AG10803 (cell line): ENCODE measurements around the gene C9orf50.
"Not testable (repeated sequence)": the region's sequence is repeated elsewhere in the genome, so short reads cannot be mapped to it uniquely, and the experiment has no call there.

Source experiments
- DNase-seq: peaks from one replicate; pipeline ENCODE4 v3.0.0; 2010; ENCODE audit warnings: low read depth
- H3K4me3 ChIP-seq: 2 replicates; pipeline ENCODE4 v1.5.1; 2011; ENCODE audit warnings: mild to moderate bottlenecking, low read length, control low read depth
- TF ChIP-seq, protein P1 (sequence below): conservative IDR thresholded peaks from 2 replicates; pipeline ENCODE4 v1.5.1; 2011; ENCODE audit warnings: mild to moderate bottlenecking, low read length, control low read depth, inconsistent platforms

The C9orf50 gene

DNA sequence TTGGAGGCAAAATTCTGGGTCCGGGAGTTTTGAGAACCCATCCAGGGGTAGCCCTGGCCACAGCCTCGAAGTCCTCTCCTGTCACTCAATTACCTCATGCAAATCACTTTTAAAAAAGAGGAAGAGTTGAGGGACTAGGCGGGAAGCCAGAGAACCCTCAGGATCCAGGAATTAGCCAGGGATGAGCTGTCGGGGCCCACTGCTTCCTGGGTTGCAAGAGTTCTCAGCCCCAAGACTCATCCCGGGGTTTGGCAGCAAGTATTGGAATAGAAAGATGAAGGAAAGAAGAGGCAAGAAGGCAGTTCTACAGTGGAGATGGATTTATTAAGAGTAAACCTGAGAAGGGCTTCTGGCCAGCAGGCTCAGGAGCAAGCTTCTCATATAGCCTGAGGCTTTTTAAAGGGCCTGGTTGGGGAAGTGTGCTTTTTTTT lies 25.6 kb downstream of the C9orf50 start:
- no peak overlapping the region for H3K4me3 ChIP-seq
- TF ChIP-seq, protein P1, sequence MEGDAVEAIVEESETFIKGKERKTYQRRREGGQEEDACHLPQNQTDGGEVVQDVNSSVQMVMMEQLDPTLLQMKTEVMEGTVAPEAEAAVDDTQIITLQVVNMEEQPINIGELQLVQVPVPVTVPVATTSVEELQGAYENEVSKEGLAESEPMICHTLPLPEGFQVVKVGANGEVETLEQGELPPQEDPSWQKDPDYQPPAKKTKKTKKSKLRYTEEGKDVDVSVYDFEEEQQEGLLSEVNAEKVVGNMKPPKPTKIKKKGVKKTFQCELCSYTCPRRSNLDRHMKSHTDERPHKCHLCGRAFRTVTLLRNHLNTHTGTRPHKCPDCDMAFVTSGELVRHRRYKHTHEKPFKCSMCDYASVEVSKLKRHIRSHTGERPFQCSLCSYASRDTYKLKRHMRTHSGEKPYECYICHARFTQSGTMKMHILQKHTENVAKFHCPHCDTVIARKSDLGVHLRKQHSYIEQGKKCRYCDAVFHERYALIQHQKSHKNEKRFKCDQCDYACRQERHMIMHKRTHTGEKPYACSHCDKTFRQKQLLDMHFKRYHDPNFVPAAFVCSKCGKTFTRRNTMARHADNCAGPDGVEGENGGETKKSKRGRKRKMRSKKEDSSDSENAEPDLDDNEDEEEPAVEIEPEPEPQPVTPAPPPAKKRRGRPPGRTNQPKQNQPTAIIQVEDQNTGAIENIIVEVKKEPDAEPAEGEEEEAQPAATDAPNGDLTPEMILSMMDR: no peak
- peak; percentile 53 for DNase-seq

DNA sequence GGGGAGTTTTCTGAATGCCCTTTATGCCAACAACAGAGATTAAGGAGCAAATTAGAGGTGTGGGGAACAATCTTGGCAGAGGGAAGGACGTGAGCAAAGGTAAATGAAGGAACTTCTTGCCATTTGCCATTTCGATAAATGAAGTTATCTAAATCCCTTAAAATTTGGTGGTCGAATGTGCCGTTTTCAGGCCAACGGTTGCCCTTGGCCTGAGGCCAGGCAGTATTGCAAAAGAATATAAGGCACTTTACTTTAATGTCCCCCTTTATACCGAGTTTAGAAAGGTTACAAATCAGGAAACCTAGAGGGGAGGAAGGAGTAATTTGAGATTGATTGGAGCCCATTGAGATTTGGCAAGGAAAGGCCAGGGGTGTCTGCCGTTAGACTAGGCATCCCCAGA lies 26.3 kb downstream of the C9orf50 start:
- DNase-seq: no peak
- TF ChIP-seq, protein P1: no peak
- no peak overlapping the region for H3K4me3 ChIP-seq

DNA sequence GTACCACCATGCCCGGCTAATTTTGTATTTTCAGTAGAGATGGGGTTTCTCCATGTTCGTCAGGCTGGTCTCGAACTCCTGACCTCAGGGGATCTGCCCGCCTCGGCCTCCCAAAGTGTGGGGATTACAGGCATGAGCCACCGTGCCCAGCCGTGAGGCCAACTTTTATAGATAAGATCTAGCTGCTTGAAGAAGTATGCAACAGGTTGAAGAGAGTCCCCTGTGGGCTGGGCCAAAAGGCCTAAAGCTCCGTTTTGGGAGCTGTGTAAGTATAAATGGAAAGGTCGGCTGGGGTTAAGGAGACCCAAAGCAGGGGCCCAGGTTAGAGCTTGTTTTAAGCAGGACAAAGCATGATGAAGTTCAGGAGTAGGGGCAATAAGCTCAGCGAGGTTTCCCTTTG lies 28.1 kb downstream of the C9orf50 start:
- DNase-seq, H3K4me3 ChIP-seq: not testable (repeated sequence)

DNA sequence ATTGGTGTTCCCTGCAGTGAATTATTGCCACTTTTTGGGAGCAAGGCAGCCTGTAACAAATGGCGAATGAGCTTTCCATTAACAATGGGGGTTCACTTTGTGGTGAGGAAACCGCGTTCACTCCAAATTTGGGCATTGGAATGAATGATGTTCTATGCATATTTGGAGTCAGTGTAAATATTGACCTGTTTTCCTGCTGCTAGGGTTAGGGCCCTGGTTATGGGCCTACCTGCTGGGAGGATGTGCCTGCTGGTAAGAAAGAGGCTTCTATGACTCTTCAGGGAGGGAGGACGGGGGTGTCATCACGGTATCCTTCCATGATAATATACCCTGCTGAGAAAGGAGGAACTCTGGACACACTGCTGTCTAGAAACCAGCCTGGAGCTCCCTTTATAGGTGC lies 29.0 kb downstream of the C9orf50 start:
- no peak for DNase-seq

DNA sequence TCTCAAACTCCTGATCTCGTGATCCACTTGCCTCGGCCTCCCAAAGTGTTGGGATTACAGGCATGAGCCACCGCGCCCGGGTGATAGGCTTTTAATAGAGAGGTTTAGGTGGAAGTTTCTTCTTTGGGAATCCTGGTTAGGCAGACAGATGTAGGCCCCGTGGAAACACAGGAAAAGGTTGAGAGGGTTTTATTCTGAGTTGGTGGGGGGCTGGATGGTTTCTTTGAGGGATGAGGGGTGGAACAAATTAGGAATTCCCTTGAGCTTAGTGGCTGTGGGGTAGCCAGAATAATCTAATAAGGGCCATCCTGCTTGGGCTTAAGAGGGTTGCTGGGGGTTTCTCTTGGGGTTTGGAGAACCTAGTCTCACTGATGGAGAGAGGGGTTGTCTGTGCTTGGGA lies 30.4 kb downstream of the C9orf50 start:
- no peak for DNase-seq
- H3K4me3 ChIP-seq: no peak overlapping the region
- TF ChIP-seq, protein P1: no peak

More for the DNA sequence above, 29.0 kb downstream of the C9orf50 start:
- no peak overlapping the region for H3K4me3 ChIP-seq
- TF ChIP-seq, protein P1: no peak

DNA sequence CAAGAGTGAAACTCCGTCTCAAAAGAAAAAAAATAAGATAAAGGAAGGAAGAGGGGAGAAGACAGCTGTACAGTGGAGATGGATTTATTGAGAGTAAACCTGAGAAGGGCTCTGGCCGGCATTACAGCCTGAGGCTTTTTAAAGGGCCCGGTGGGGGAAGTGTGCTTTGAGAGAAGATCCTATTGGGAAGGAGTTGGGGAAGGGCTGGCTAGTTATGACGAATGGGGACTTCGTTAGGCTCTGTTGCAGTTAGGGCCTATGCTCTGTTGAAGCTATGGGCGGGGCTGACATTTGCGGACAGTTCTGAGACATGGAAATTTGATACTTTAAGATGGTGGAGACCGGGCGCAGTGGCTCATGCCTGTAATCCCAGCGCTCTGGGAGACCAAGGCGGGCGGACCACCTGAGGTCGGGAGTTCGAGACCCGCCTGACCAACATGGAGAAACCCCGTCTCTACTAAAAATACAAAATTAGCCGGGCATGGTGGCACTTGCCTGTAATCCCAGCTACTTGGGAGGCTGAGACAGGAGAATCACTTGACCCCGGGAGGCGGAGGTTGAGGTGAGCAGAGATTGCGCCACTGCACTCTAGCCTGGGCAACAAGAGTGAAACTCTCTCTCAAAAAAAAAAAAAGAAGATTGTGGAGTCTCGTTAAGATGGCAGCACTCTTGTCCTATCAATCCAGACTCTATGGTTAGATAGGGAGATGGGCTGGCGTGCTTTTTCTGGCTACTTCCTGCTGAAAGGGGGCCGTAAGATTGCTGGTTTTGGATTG lies 33.2 kb downstream of the C9orf50 start:
- TF ChIP-seq, protein P1: no peak
- no peak for DNase-seq
- no peak overlapping the region for H3K4me3 ChIP-seq

DNA sequence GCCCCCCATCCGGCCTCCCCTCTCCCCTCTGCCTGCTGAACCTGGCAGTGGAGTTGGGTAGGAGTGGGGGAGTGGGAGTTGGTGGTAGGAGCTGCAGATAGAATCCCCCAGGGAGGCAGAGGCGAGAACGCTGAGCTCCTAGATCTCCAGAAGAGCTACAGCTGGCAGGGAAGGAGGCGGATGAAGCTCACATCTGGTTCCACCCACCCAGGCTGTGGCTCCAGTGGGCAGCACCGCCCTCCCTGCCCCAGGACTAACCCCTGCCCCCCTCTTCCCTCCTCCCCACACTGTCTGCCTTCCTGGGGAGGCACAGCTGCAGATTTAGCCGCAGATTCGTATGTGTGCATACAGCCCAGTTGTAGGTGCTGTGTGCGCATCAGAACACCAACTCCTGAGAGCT lies 34.2 kb downstream of the C9orf50 start:
- no peak overlapping the region for H3K4me3 ChIP-seq
- TF ChIP-seq, protein P1: no peak
- peak; percentile 50 for DNase-seq

- TF ChIP-seq, protein P1: no peak
- H3K4me3 ChIP-seq: no peak overlapping the region
- DNase-seq: no peak
Observed at GRCh38 chr9:129586245-129586644, 34.7 kb downstream of the C9orf50 start.
